SHP77 treated with DMSO at 0.1 percent for 48 hours (cell line): ENCODE measurements around the gene PI4KA.
"Not testable (repeated sequence)": the region's sequence is repeated elsewhere in the genome, so short reads cannot be mapped to it uniquely, and the experiment has no call there.

Experiments
- DNase-seq: peaks from one replicate; lab custom pipeline; 2025; lab: John Stamatoyannopoulos, UW

Gene PI4KA

DNA sequence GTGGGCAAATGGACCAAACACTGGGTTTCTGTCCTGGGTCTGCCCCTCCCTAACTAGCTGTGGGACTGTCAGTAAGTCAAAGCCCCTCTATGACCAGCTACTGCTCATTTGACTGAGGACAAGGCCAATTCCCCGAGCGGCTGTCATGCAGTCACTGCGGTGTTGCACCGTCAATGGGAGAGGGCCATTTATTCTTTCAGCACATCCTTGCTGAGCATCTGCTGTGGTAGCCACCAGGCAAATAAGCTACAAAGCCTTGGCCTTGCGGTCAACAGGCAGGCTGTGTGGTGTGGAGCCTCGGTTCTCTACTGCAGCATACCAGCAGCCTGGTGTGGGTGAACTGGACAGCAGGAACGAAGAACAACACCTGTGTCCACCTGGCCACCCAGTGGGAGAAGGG, 110.5 kb downstream of the PI4KA start:
- no peak for DNase-seq

DNA sequence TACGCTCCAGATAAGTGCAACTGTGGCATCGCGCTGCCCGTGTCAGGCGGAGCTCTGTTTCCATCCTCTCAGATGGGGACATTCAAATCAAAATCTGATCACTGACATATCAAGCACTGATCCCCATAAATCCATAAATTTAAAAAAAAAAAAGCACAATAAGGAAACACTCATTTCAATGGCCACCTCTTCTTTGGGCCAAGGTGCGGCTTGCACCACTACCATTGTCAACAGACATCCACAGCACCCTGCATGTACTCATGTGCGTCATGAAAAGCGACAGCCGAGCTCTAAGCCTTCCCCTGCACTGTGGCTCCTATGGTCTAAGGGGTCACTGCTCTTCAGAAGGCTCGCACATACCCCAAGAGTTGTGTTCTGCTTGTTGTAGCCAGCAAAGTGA, 111.4 kb downstream of the PI4KA start:
- DNase-seq: no peak

DNA sequence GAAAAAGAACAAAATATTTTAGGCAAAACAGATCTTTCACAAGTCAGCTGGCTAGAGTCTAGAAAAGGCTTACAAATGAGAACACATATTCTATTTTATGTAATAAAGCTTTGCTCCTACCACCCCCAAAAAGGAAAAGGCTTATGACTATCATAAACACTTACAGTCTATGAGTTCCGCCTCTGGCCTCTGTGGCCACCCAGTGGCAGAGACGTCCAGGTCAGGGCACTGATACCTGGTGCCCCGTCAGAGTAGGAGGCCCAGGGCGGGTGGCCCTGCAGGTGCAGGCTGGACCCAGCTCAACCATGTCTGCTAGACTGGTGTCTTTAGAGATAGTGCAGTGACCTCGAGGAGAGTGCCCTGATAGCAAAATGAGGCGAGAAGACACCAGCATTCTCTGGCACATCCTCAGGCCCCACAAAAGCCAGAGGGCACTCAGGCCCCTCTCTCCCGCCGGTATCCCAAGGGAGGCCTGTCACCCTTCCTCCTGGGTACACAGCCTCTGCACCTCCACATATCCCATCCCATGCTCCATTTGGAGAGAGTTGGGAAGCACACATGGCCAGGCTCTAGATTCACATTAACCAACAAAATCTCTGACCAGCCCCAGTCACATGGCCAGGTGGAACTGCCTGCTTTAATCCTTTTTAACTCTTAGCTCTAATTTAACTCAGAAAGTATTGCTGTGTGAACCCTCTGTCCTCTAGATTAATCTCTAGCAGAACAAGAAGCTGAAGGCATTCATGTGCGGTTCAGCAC, 112.0 kb downstream of the PI4KA start:
- no peak for DNase-seq

DNA sequence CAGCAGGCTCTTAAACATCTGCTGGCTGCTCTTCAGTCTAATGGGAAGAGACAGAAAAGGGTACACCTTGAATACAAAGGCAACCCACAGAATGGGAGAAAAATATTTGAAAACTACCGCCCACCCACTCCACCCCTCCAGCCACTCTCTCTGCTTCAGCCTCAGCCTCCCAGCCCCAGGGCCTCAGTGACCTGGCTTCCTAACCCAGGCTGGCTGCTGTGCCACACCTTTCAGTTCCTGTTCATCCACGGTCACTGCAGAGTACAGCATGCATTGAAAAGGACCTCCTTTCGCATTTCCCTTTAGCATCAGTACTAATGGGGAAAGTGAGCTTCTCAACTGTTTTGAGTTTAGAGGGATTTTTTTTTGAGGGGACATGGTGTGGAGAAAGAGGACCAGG, 113.5 kb downstream of the PI4KA start:
- no peak for DNase-seq

DNA sequence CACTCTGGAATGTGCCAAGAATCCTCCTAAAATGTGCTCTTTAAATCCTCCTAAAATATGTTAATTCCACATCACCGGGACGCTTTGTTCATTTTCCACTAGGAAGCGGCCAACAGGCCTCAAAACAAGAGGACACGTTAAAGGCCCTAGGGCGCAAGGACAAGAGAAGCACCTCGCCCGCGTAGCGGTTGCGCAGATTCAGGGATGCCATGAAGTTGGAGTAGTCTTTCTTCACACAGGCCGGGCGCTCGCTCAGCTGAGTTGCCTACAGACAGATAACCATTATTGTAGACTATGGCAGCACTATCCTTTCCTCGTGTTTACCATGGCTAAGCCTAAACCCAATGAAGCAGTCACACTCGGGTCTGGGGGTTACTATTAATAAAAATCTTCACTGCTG, 114.2 kb downstream of the PI4KA start:
- DNase-seq: no peak

DNA sequence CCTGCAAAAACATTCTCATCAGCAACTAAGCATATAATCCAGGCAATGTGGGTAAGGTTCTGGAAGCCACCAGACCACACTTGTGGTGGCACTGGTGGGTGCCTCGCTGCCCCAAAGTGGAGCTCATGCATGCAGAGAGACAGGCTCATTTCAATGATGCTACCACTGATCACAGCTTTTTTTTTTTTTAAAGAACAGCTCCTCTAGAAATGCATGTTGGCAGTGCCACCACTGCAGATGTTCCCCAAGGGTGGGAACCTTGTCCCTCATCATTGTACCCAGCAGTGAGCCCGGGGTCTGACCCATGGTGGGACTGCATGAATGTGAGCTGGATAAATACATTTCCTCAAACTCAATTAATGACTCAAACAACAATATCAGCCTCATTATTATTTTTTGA, 115.8 kb downstream of the PI4KA start:
- no peak for DNase-seq

DNA sequence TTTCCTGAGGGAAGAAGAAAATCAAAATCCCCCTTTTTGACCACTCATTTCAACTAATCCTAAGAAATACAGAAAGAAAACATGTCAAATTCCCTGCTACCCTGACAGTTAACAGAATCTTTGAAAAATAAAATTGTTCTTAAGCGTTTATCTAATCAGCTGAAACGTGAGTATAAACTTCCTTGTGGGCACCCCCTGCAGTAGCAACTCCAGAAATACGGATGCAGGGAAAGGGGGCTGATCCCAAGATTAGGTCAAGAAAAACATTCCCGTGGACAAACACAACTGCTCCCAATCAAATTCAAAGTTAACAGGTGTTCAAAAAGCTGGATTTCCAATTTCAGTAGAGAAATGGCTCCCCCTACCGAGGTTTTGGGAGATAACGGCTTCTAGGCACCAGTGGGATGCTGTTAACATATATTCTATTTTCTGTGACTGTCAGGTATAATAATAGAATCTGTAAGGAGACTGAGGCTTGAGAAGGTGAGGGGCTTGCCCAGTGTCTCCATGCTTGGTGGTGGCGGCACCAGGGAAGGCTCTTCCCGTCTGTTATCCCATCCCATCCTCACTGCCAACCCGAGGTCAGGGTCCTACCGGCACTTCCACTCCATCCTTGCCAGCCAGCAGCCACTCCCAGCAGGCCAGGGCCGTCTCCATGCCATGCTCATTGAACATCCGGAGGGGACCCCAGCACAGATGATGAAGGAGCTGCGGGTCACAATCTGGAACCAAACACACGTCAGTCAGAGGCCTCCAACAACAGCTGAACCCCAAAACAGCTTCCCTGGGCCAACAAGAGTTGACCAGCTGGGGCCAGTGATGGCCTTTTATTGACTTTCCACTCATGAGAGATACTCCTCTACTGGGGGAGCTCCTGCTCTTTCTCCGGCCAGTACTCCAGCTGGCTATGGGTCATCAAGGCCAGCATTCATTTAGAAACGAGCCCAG, 116.7 kb downstream of the PI4KA start:
- DNase-seq: peak; percentile 15

DNA sequence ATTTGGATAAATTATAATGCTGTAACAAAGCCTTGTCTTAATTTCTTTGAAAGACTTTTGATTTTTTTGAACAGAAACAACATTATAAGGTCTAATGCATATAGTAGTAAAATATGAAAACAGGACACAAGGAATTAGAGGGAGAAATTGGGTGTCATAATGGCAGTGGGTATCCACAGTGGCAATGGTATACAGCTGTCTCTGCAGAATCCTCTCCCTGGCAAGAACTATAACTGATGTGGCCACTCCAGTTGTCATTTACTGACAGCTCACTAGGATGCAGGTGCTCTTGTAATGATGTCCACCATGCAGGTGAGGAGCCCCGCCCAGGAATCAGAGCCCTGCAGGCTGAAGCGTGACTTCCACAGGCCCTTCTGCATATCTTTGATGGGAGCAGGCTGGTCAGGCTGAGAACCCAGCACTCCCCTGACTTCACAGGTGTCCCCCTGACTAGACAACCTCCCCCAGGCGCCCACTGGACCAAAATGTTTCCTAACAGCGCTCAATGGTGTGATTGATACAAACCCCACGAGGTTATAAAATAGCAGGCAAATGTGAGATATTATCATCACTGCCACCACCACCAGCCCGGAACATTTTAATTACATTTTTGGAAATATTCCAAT, 117.5 kb downstream of the PI4KA start:
- no peak for DNase-seq

DNA sequence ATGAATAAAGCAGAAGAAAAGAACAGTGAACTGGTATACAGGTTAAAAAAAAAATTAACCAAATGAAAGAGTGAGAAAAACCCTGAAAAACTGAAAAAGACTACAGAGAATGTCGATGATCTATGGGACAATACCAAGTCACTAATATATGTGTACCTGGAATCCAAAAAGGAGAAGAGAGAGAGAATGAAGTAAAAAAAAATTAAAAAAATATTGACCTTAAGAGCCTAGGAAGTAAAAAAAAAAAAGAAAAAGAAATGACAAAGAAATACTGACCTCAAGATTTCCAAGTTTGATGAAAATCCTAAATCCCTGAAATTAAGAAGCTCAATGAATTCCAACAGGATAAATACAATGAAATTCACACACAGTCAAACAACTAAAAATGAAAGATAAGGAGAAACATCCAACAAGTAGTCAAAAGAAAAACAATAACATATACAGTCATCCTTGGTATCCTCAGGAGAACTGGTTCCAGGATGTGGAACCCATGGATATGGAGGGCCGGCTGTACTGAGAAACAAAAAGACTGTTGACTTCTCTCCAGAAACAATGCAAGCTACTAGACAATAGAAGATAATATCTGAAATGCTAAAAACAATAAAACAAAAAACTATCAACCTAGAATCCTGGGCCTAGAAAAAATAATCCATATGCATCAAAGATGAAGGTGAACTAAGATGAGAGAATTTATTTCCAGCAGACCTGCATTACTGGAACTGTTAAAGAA, 118.2 kb downstream of the PI4KA start:
- no peak for DNase-seq

DNA sequence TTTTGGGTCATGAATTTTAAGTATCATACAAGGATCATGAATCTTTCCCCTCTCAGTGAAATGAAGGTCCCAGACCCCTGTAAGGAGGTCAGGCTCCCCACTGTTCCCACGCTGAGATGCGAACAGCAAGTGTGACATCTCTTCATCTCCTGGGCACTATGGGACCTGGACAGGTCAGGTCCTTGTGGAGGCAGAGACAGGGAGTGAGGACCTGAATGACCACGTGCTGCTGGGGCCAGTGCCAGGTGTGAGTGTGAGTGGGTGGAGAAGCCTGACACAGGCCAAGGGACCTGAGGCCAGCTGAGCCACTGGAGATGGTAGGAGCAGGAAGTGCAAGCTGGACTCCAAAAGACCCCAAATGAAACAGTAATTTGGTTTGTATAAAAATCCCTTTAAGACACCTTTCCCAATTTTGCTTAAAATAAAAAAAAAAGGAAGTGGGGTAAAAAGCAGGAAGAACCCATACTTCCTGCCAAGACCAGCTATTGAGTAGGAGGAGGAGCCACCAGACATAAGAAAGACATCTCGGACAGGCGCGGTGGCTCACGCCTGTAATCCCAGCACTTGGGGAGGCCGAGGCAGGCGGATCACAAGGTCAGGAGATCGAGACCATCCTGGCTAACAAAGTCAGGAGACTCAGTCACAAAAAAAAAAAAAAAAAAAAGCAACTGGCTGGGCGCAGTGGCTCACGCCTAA, 120.1 kb downstream of the PI4KA start:
- no peak for DNase-seq

DNA sequence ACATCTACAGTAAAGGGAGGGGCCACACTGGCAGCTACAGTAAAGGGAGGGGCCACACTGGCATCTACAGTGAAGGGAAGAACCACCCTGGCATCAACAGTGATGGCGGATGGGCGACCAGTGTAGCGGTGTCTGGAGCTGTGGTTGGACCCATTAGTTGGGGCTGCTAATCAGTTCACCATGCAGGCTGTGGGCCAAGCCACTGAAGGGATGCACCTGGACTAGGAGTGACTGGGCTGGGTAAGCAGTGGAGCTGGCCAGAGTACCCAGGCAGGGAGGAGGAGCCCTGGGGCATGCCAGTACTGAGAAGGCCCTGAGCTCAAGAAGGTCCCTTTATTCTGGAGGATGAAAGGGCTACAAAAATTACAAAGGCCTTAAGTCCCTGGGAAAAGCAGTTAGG, 121.7 kb downstream of the PI4KA start:
- DNase-seq: not testable (repeated sequence)

DNA sequence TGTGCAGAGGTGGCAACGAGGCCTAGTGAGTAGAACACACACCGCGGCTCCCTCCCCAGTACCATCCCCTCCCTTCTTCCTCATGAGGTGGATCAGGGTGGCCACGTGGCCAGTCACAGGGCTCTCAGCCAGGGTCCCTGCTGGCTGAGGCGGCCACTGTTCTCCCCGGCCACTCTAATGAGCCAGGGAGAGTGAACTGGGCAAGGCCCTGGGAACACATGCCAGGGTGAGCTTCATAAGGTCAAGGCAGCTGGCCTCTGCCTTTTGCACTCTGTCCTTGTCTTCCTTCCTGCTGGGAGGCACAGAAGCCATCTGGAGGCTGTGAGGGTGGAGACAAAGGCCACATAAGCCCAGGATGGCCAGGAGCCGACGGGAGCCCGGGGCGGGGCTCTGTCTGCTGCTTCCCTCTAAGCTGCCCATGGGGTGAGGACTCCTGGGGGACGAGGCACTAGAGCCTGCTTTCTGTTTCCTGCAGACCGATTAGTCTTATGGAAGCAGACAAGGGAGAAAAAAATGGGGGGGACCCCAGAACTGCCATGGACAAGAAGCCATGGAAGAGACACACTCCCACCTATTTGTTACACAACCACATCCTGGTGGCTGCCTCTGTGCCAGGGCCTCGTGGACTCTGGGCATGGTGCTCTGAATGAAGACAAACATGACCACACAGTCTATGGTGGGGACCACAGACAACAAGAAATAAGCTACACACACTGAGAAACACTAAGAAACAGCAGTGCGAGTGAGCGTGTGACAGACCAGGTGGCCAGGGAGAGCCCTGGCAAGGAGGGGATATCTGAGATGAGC, 123.1 kb downstream of the PI4KA start:
- not testable (repeated sequence) for DNase-seq

DNA sequence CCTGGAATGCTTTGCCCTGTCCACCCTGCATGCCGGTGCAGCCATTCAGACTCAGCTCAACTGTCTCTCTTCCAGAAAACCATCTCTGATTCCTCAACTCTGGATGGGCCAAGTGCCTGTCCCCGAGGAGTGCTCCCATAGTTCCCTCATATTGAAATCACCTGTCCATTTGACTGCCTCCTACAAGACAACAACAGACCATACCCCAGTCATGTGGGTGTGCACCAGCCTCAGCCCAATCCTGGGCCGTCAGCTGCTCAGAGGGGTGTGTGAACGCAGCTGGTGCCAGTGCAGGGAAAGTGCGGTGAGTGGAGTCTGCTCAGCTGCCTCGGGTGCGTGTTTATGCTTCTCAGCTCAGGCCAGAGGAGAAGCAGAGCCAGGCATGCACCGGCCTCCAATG, 126.2 kb downstream of the PI4KA start:
- DNase-seq: not testable (repeated sequence)

DNA sequence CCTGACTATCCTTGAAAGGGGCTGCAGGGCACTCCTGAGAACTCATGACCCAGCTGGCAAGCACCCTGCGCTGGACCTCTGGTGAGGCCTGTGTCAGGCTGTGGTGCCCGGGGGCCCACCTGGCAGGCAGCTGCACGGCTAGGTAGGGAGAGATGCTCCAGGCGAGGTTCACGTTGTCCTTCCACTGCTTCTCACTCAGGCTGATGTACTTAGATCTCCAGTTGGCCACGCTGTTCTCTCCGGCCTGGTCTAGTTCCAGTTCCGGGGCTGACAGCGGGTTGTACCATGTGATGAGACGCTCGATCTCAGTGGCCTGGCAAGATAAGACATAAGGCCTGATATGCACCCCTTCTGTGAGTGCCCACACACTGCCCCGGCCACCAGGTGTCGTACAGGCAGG, 129.4 kb downstream of the PI4KA start:
- DNase-seq: no peak

DNA sequence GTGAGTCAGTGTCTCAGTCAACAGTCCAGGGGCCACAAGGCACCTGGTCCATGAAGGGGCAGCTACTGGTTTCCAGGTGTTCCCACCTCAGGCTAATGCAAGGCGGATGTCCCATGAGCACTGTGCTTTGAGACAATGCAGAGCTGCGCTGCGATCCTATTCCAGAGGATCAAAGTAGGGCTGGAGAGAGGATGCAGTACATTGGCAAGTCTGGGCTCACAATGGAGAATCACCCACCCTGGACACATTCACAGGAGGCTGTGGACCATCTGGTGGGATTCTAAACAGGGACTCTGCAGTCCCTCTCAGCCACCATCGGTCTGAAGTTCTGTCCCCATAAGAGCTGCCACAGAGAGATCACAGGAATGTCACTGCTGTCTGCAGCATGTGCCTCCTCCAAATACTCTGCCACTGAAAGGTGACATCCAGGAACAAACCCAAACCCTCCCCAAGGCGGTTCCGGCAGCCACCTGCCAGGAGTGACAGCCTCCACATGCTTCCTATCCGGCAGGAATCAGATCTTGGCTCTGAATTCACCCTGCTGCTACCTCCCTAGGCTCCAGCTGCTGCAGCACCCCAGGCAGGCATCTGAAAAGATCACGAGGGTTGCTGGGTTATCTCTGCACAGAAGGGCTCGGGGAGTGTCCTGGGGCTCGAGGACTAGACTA, 130.0 kb downstream of the PI4KA start:
- DNase-seq: no peak

DNA sequence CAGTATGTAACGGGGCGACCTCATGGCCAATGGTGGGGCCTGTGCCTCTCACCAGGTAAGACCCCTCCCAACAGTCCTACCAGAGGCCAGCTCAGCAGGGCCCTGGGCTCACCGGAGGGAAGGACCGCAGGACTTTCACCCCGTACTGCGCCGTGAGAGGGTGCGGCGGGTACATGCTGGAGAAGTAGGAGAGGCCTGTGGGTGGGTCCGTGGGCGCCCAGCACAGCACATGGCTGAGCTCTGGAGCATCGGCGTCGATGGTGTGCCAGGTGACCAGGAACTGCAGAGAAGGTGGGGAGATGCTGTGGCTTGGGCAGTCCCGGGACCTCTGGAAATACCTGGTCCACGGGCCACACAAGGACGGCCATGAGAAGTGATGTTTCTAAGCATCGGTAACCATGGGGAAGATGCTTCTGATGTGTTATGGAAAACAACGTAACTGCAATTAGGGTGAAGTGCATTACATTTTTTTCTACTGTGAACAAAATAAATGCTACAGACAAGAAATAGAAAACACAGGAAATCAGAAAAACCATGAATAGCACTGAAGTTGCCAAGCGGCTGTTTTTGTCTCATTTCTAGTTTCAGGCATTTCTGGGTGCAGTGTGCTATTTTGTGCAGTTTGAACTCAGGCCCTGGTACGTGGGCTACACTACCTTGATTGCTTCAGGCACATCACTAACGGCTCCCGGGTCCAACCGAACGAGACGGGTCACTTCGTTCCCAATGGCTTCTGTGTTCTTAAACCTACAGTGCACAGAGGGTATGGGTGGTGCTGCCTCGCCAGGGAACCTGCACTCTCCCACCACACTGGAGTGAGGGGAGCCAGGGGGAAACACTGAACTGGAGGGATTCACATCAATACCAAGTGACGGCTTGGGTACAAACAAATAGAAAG, 131.2 kb downstream of the PI4KA start:
- DNase-seq: no peak

DNA sequence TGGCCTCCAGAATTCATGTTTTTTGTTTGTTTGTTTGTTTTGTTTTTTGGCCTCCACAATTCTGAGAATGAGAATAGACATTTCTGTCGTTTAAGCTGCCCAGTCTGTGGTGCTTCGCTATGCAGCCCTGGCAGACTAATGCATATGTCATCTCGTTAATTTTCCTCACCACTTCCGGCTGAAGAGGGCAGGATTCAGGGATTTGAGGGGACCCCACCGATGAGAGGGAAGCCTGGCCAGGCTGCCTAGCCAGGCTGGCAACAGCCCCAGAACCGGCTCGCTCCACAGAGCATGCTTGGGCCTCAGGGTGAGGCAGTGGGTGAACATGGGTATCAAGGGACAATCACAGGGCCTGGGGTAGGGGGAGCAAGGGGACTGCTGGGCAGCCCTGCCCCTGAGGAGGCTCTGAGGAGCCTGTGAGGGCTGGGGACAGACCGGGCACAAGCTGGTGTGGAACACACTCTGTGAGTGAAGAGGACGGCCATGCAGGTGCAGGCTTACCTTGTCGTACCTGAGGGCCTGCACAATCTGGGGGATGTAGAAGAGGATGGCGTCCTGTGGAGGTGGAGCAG, 132.5 kb downstream of the PI4KA start:
- DNase-seq: no peak

DNA sequence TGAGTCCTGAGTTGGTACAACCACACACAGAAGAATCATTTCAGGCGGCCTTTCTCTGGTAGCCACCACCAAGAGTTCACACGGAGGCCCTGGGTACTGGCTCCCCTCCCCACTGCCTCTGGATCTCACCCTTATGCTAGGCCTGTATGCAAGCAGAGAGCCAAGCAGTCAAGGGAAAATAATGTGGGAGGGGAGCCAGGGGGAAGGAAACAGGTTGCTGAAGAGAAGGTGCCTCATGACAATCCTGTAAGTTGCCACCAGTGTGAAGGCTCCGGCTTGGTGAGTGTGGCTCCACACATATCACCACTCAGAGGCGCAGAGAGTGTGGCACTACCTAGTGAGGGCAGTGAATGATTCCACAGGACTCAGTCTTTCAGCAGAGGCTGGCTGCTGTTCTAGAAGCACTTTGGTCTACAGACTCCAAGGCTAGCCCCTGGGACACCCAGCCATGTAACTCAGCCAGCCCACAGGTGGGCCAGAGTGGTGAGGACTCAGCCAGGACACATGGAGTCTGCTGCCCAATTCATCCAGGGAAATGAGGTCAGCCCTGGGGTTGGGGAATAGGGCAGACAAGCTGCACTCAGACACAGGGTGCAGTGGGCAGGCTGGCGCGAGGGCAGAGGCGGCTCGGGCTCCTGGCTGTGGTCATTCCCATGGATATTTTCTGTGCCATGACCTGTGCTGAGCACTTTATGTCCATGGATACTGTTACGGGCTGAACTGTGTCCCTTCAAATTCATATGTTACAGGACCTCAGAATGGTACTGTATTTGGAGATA, 133.7 kb downstream of the PI4KA start:
- no peak for DNase-seq
